GM12875 (cell line): ENCODE measurements around the gene PLPP1.

Experiments
- H3K4me3 ChIP-seq: one replicate; pipeline ENCODE4 v1.5.1; 2011; ENCODE audit warnings: low read depth, low read length, control low read depth
- TF ChIP-seq, protein P1 (sequence below): IDR thresholded peaks from 2 replicates; pipeline ENCODE4 v1.5.1; 2011; ENCODE audit warnings: low read depth, mild to moderate bottlenecking, control low read depth, inconsistent platforms, low read length, moderate library complexity, borderline replicate concordance; ENCODE audit not compliant: insufficient read depth

PLPP1 gene

DNA sequence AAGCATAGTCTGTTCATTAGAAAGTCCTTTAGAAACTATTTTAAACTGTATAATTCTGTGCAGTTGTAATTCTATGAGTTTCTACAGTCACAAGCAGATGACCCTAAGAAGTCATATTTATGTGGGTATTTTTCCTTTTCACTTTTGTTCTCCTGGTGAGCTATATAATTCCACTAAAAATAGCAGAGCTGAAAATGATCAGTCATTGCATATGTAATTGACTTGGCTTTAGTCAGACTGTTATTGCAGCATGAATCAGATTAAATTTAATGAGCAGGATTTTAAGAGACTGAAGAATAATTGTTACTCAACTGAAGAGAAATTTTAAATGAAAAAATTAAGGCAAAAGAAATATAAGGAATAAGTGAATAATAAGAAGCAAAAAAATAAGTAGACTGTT, 118.5 kb downstream of the PLPP1 start:
- TF ChIP-seq, protein P1, sequence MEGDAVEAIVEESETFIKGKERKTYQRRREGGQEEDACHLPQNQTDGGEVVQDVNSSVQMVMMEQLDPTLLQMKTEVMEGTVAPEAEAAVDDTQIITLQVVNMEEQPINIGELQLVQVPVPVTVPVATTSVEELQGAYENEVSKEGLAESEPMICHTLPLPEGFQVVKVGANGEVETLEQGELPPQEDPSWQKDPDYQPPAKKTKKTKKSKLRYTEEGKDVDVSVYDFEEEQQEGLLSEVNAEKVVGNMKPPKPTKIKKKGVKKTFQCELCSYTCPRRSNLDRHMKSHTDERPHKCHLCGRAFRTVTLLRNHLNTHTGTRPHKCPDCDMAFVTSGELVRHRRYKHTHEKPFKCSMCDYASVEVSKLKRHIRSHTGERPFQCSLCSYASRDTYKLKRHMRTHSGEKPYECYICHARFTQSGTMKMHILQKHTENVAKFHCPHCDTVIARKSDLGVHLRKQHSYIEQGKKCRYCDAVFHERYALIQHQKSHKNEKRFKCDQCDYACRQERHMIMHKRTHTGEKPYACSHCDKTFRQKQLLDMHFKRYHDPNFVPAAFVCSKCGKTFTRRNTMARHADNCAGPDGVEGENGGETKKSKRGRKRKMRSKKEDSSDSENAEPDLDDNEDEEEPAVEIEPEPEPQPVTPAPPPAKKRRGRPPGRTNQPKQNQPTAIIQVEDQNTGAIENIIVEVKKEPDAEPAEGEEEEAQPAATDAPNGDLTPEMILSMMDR, result no peak
- H3K4me3 ChIP-seq, result no peak overlapping the region

DNA sequence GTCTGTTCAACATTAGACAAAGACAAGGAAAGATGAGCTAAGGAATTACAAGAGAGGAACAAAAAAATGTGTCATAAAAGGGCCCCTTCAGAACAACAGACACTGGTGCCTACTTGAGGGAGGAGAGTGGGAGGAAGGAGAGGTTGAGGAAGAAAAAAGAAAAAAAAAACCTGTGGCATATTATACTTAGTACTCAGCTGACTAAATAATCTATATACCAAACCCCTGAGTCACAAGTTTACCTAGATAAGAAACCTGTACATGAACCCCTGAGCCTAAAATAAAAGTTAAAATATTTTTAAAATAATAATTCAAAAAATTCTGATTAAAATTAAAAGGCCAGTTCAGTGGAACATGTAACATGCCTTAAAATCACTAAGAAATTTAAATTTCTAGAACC, 119.7 kb downstream of the PLPP1 start:
- TF ChIP-seq, protein P1, result no peak
- no peak overlapping the region for H3K4me3 ChIP-seq

DNA sequence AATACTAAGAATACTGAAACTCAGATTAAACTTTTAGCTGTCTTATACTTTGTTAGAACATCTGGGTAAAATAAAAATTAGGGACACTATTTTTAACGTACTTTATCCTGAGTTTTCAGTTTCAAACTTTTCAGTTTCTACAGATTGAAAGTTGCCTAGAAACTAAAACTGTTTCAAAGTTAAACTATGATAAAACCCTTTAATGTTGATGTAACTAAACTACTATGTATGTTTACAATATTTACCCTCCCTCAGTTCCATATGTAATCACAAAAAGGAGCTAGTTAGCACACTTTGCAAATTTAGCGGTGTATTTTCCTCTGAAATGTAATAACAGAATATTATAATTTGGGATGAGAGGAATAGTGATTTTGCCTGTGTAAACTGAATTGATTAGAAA, 121.1 kb downstream of the PLPP1 start:
- TF ChIP-seq, protein P1, result no peak
- no peak overlapping the region for H3K4me3 ChIP-seq

DNA sequence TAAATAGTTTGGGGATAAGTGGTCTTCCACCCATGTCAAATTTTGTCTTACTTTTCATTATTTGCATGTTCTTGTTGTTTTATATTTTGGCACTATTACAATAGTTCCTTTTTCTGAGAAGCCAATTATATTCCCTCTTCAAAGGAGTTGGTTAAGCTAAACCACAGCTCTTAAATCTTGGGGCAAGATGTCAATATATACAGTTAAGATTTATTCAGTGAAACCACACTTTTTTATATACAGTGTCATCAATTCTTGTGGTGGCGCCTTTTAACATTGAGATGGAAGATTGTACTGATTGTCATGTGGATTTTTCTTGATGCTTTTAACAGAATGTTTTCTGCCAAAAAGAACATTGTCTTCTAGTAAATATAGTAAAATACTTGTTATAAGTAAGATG, 122.9 kb downstream of the PLPP1 start:
- no peak overlapping the region for H3K4me3 ChIP-seq
- TF ChIP-seq, protein P1, result no peak

DNA sequence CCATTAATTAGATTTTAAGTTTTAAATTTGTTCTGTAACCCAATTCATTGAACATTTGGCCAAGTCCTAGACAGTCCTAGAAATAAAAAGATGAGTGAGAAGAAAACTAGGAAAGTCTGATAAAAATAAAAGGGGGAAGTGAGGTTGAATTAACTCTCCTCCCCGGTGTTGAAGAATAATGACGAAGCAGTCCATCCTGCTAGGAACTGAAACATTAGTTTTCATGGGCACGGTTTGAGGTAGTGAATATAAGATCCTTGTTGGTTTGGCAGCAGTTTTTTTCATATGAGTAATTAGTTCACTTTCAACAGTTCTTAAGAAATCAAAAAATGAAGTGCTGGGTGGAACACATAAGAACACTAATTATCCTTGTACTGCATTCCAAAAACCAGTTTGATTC, 123.9 kb downstream of the PLPP1 start:
- H3K4me3 ChIP-seq, result no peak overlapping the region
- TF ChIP-seq, protein P1, result no peak

DNA sequence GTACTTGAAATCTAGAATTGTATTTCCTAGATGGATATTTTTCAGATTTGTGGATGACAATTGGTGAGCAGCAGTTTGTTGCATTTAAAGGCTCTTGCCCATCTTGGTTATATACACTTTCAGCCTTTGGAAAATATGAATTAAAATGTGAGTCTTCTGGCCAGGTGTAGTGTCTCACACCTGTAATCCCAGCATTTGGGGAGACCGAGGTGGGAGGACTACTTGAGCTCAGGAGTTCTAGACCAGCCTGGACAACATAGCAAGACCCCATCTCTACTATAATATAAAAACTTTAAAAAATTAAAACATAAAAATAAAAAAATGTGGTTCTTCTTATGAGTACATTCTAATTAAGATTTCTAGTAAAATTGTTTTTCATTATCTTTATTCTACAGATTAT, 125.0 kb downstream of the PLPP1 start:
- no peak overlapping the region for H3K4me3 ChIP-seq

DNA sequence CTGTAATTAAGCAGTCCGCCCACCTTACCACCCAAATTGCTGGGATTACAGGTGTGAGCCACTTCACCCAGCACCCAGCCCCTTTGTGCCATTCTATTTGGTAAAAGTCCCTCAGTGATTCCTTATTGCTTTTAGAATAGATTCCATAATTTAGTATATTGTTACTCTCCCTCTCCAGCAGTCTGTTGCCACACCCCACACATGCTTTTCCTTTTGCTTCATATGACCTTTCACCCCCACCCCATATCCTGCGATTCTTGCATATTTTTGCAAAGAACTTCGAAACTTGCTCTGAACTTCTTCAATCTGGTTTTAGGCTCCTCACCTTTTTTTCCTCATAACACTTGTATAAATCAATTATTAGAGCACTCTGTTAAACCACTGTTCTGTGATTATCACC, 126.8 kb downstream of the PLPP1 start:
- H3K4me3 ChIP-seq, result no peak overlapping the region
- TF ChIP-seq, protein P1, result no peak

More for the DNA sequence above, 125.0 kb downstream of the PLPP1 start:
- TF ChIP-seq, protein P1, result no peak
